Measurements from ENCODE around the gene PEG3.

Gene PEG3

GRCh38 chr19:56808717-56809392 is 31.7 kb downstream of the PEG3 start:
- Histone ChIP-seq H3K4me1 (ENCODE audit: control insufficient read depth, insufficient read depth, low read length, poor library complexity, severe bottlenecking) (no peaks in the 10 kb centered on the region), H3K27ac (ENCODE audit: low read depth, low read length, severe bottlenecking) (no peak overlapping the region), H3K9me3 (ENCODE audit: control insufficient read depth, low read length) (peaks cover 72% of the 10 kb centered on the region), H3K36me3 (ENCODE audit: control insufficient read depth, insufficient read depth, low read length) (no peaks in the 10 kb centered on the region), H3K4me3 (ENCODE audit: extremely low read depth, insufficient read depth, low read length, poor library complexity, severe bottlenecking) (no peak overlapping the region)
- WGBS, 2 experiments (ENCODE audit: insufficient coverage in 2 of 2), result 55 to 100% methylated on average over 1 to 3 of the region's 3 CpGs

DNA sequence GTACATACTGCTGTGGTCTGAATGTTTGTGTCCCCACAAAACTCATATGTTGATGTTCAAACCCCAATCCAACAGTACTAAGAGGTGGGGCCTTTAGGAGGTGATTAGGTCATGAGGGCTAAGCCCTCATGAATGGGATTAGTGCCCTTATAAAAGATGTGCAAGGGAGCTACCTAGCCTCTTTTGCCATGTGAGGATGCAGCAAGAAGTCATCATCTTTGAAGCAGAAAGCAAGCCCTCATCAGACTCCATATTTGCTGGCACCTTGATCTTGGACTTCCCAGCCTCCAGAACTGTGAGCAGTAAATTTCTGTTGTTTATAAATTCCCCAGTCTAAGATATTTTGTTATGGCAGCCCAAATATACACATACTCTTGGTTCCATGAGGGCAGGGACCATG is 33.9 kb downstream of the PEG3 start:
- peaks cover 77% of the 10 kb centered on the region for H3K9me3 ChIP-seq (ENCODE audit: control insufficient read depth, low read length)

More for the DNA sequence above, 33.9 kb downstream of the PEG3 start:
- Histone ChIP-seq H3K36me3 (ENCODE audit: control insufficient read depth, insufficient read depth, low read length) (no peaks in the 10 kb centered on the region), H3K4me3 (ENCODE audit: extremely low read depth, insufficient read depth, low read length, poor library complexity, severe bottlenecking) (no peak overlapping the region), H3K27ac (ENCODE audit: low read depth, low read length, severe bottlenecking) (no peak overlapping the region), H3K4me1 (ENCODE audit: control insufficient read depth, insufficient read depth, low read length, poor library complexity, severe bottlenecking) (no peaks in the 10 kb centered on the region)

Measured in mesodermal cell (in vitro differentiated cells).